Right atrium auricular region (tissue), 2 donors: ENCODE measurements around the gene SMIM1. TPM values are rescaled to one million over a fixed set of nuclear protein-coding genes. Genes with fewer than 3 reads are reported as not detected.

ENCODE experiments used
- DNase-seq: peaks from one replicate; pipeline ENCODE4 v3.0.0-alpha.2; 2019; ENCODE audit warnings: low spot score
- H3K27ac ChIP-seq, 2 donors: fragments of 200-600 bp; sonication (generic); 1 replicate in 1 of 2; 2 replicates in 1 of 2; pipeline ENCODE4 v1.5.1; 2016 to 2019
- H3K27me3 ChIP-seq, 2 donors: fragments of 200-600 bp; sonication (generic); one replicate each; pipeline versions ENCODE4 v1.5.1 to v1.6.0; 2017 to 2019
- H3K36me3 ChIP-seq: fragments of 200-600 bp; sonication (generic); one replicate; pipeline ENCODE4 v1.5.1; 2016
- H3K4me1 ChIP-seq, 2 donors: fragments of 200-600 bp; sonication (generic); one replicate each; pipeline versions ENCODE4 v1.5.1 to v1.6.0; 2017 to 2019
- H3K4me3 ChIP-seq, 2 donors: fragments of 200-600 bp; sonication (generic); 1 replicate in 1 of 2; 2 replicates in 1 of 2; pipeline ENCODE4 v1.5.1; 2017 to 2019; ENCODE audit warnings: mild to moderate bottlenecking in 1 of 2, moderate library complexity in 1 of 2
- H3K9me3 ChIP-seq, 2 donors: fragments of 200-600 bp; sonication (generic); one replicate each; pipeline ENCODE4 v1.5.1; 2019
- total RNA-seq, 2 donors: library from RNA; depleted of rRNA; stranded (reverse); fragments of >200 nt; gene quantifications; one replicate each; pipeline ENCODE4 v1.1.0, GENCODE V29; 2016
- TF ChIP-seq, protein P1 (sequence below), 2 donors: fragments of 200-600 bp; sonication (generic); IDR thresholded peaks; one replicate each; pipeline ENCODE4 v1.5.1; 2019; ENCODE audit warnings: antibody characterized with exemption in 2 of 2

Gene SMIM1
- total RNA-seq, 2 donors from 2014 or later = 40.4 to 54.6 TPM

- H3K4me1 ChIP-seq = peaks cover 0 to 24% of the 10 kb centered on the region in 2 donors
- no peaks in the 10 kb centered on the region for H3K9me3 ChIP-seq
- TF ChIP-seq, protein P1, sequence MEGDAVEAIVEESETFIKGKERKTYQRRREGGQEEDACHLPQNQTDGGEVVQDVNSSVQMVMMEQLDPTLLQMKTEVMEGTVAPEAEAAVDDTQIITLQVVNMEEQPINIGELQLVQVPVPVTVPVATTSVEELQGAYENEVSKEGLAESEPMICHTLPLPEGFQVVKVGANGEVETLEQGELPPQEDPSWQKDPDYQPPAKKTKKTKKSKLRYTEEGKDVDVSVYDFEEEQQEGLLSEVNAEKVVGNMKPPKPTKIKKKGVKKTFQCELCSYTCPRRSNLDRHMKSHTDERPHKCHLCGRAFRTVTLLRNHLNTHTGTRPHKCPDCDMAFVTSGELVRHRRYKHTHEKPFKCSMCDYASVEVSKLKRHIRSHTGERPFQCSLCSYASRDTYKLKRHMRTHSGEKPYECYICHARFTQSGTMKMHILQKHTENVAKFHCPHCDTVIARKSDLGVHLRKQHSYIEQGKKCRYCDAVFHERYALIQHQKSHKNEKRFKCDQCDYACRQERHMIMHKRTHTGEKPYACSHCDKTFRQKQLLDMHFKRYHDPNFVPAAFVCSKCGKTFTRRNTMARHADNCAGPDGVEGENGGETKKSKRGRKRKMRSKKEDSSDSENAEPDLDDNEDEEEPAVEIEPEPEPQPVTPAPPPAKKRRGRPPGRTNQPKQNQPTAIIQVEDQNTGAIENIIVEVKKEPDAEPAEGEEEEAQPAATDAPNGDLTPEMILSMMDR (IDR thresholded peaks at IDR 0.05) = no peak
- H3K4me3 ChIP-seq = no peak overlapping the region
- H3K27ac ChIP-seq = no peak overlapping the region
- no peak for DNase-seq
- peaks cover 11% of the 10 kb centered on the region for H3K36me3 ChIP-seq
- H3K27me3 ChIP-seq = no peaks in the 10 kb centered on the region
Measured at GRCh38 chr1:3732434-3733093, 40.0 kb upstream of the SMIM1 start.

GRCh38 chr1:3733094-3733882 lies 39.3 kb upstream of the SMIM1 start:
- peaks cover 18% of the 10 kb centered on the region for H3K36me3 ChIP-seq
- H3K4me1 ChIP-seq = peaks cover 0 to 24% of the 10 kb centered on the region in 2 donors
- TF ChIP-seq, protein P1 (IDR thresholded peaks at IDR 0.05) = no peak
- H3K27me3 ChIP-seq = no peaks in the 10 kb centered on the region
- no peak overlapping the region for H3K27ac ChIP-seq
- DNase-seq = no peak
- H3K4me3 ChIP-seq = no peak overlapping the region
- H3K9me3 ChIP-seq = no peaks in the 10 kb centered on the region

- TF ChIP-seq, protein P1 (IDR thresholded peaks at IDR 0.05) = no peak
- Histone ChIP-seq H3K9me3 (no peaks in the 10 kb centered on the region), H3K27me3 (no peaks in the 10 kb centered on the region), H3K36me3 (peaks cover 25% of the 10 kb centered on the region), H3K4me3 (no peak overlapping the region), H3K4me1 (peaks cover 0 to 24% of the 10 kb centered on the region in 2 donors), H3K27ac (no peak overlapping the region)
- no peak for DNase-seq
Measured at GRCh38 chr1:3733883-3734589, 38.5 kb upstream of the SMIM1 start.

GRCh38 chr1:3734602-3735001 lies 37.9 kb upstream of the SMIM1 start:
- Histone ChIP-seq H3K27ac (no peak overlapping the region), H3K4me1 (peaks cover 0 to 24% of the 10 kb centered on the region in 2 donors), H3K36me3 (peaks cover 30% of the 10 kb centered on the region), H3K9me3 (no peaks in the 10 kb centered on the region), H3K27me3 (no peaks in the 10 kb centered on the region), H3K4me3 (no peak overlapping the region)
- no peak for DNase-seq
- TF ChIP-seq, protein P1 (IDR thresholded peaks at IDR 0.05) = no peak

DNA sequence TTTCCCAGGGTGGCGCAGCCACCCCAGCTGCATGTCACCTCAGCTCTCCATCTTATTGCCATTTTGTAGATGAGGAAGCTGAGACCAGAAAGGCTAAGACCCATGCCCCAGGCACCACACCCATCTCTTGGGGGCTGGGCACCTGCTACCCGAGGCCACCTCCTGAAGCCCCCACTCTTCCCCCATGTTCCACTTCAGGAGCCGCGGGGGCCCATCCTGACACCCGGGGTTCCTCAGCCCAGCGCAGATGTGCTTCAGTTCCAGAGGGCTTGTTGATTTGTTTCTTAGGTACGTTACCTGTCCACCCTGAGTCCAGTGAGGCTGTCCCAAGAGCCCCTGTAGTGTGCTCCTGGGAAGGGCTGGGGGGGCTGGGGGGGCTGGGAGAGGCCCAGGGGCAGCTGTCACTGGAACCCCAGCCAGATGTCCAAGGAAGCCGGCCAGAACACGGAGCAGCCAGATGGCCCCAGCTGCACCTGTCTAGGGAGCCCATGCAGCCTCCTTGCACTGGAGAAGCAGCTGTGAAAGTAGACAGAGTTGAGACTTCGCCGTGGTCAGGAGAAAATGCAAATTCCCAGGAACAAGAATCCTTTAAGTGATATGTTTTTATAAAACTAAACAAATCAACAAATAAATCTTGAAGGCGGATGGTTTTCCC lies 37.4 kb upstream of the SMIM1 start:
- no peaks in the 10 kb centered on the region for H3K9me3 ChIP-seq
- peaks cover 0 to 24% of the 10 kb centered on the region in 2 donors for H3K4me1 ChIP-seq
- TF ChIP-seq, protein P1 (IDR thresholded peaks at IDR 0.05) = no peak
- peaks cover 36% of the 10 kb centered on the region for H3K36me3 ChIP-seq
- no peaks in the 10 kb centered on the region for H3K27me3 ChIP-seq
- no peak overlapping the region for H3K4me3 ChIP-seq
- H3K27ac ChIP-seq = no peak overlapping the region
- no peak for DNase-seq
